ENCODE results near the gene NRXN3.

Gene NRXN3

DNA sequence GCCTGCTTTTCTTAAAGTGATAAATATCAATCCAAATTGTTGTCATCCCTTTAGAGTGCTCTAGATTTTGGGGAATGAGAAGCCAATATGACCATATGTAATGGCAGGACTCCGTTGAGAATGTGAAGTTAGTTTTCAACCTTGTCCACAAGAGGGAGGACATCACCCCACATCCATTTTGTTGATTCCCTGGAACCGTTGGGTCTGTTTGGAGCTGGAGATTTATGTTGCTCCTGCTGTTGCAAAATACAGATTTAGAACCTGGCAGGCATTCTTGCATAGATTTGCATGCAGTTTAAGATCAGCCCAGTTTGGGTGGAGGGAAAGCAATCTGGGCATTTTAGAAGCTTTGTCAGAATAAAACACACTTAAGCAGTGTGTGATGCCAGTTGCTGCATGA, 620.1 kb downstream of the NRXN3 start:
- DNase-seq: no peak

- no peak for DNase-seq
Measured at GRCh38 chr14:78798757-78799156, 628.6 kb downstream of the NRXN3 start.

DNA sequence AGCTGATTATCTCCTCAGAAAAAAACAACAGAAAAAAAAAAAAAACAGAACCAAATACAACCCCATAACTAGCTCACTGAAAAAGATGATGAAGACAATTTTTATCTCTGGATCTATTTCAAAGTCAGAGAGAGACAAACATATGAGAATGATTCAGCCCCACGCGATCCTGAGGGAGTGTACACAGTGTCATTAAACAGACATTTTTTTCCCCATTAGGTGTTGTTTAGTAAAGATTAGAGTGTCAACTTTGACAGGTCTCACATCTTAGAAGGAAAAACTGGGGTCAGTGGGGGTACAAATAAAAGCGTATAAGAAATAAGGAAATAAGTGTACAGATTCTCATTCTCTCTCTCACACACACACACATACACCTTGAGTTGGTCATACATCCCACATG, 635.4 kb downstream of the NRXN3 start:
- peak in 1 of 51 donors; percentile 19 for DNase-seq

DNA sequence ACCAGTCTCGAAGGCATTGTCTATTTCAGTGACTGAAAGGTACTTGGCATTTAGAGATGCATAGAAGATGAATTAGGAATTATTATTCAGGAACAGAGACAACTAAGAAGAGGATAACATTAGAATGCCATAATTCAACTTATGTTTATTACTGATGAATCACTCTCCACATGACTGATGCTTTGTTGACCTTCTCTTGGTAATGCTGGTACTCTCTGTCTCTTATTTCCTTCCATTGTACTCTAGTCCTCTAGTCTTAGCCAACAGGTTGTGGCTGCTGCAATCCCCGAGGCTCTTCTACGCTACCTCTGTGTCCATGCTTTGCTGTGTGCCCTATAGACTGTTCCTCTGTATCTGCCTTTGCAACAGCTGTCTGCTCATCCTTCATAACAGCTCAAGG, 652.9 kb downstream of the NRXN3 start:
- no peak for DNase-seq

DNA sequence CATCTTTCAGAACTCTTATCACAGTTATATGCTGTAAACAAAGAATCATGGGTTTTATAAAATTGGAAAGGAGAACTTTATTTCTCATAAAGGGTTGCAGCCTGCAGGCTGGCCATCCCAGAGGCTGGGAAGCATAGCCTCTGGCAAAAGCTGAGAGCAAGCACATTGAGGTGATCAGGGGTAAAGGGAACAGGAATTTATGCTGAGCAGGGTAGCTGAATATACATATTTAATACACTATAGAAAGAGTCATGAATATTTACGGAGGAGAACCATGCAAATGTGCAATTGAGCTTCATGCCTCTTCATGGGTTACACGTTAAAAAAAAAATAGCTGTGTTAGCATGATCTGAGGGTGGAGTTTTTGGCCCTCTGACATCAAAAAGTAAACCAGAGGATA, 653.3 kb downstream of the NRXN3 start:
- no peak for DNase-seq

GRCh38 chr14:78829274-78829673, 659.1 kb downstream of the NRXN3 start:
- DNase-seq: no peak

DNA sequence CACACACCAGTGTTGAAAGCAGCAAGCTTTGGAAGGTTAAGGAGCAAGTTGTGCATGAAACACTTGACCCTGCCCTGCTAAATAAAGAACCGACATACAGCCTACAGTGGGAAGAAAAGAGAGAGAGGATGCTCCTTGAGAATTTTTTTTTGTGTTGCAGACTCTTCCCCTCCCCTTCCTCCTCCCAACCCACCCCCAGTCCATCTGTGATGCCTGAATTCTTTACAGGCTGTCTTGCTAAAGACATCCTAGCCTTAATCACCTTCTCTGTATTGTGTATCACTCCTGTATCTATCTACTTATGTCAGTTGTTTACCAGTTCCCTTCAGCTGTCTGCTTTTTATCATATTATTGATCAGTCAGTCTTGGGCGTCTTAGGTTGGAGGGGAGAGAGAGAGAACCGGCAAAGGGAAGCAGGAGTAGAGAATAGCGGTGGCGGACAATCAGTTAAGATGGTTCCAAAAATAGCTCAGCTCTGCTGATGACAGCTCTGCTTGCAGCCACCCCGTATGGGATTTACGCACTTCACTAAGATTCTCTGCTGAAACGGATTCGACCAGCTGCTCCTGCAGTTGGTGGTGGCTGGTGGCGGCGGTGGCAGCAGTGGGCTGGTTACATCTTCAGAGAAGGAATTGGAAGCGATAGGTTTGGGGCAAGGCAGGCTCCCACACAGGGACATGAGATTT, 664.7 kb downstream of the NRXN3 start:
- DNase-seq: peak in 14 of 51 donors; percentile 1 to 49 (median 19)

- DNase-seq: no peak
Measured at GRCh38 chr14:78835909-78836308, 665.7 kb downstream of the NRXN3 start.

GRCh38 chr14:78836777-78837176, 666.6 kb downstream of the NRXN3 start:
- peak in 24 of 51 donors; percentile 1 to 57 (median 20) for DNase-seq

DNA sequence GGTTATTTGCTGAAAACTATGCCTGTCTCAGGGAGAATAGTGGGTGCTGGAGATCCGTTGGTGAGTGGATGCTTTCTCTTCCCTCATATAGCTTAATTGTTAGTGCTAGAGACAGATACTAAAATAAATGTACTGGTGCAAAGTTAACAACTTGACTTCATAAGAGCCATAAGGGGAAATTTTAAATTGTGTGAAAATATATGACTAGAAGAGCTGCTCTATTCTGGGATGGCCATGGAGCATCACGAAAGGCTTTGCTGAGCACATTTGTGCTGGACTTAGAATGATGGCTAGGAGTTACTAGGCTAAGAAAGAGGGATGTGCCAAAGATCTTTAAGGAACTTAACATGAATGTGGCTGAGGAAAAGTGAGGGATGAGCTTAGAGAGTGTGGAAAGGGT, 668.8 kb downstream of the NRXN3 start:
- no peak for DNase-seq

DNA sequence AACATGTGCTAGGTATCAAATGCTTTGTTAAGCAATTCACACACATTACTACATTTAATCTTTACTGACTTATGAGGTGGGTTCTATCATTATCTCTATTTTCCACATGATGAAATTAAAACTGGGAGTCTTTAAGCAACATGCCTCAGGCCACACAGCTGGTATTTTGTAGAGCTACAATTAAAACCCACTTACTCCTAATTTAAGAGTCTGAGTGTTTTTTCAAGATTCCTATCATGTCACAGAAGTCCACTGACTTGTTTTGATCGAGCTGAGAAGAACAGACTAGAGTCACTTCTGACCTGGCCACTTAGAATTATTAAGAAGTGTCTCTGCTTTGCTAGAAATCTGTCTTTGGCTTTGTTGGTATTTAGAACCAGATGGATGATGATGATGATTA, 670.7 kb downstream of the NRXN3 start:
- no peak for DNase-seq

DNA sequence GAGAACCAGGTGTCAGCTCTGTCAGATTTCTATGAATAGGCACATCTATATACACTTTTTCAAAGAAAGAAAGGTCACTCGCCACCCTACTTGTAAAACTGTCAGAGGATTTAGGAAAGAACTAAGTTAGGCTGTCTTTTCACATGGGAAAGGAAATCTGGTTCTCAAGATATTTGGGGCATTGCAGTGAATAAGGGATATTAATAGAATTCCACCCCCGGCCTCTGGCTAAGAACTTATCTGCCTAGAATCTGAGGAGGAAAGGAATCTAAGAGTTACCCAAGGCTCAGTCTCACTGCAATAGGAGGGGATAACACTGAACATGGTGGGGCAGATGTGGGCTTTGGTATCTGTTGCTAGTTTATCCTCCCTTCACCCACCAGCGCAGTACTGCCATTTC, 677.6 kb downstream of the NRXN3 start:
- DNase-seq: peak in 1 of 51 donors; percentile 30

GRCh38 chr14:78848234-78848820, 678.2 kb downstream of the NRXN3 start:
- DNase-seq: peak in 22 of 51 donors; percentile 1 to 44 (median 16)

DNA sequence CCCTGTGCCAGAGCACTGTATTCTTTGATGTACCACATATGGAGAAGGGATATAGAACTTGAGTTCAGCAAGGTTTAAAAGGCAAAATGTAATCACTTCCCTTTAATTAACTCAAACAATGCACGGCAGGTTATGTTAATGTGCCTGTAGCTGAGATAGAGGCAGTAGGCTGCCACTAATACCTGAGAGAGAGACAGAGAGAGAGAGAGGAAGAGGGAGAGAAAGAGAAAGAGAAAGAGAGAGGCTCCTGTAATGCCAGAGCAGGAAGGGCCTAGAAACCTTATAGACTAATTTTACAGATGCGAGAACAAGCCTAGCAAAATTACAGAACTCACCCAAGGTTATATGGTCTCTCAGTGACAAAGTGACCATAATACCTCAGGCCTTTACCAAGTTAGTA, 679.8 kb downstream of the NRXN3 start:
- DNase-seq: no peak

DNA sequence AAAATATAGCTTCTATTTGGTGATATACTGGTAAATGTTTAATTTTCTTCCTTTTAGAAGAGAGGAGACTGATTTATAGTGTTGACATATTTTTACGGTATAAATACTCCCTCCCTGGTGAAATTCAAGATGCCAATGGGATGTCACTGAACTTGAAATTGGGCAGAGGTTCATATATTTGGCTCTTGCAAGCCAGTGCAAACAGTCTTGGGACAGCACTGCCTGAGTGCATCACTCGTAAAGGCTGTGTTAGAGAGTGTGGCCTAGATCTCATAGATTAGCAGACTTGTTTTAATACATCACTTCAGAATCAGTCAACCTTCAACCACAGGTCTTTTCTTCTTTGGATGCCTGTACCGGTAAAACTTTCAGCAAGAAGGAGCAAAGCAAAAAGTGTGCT, 681.0 kb downstream of the NRXN3 start:
- DNase-seq: no peak

DNA sequence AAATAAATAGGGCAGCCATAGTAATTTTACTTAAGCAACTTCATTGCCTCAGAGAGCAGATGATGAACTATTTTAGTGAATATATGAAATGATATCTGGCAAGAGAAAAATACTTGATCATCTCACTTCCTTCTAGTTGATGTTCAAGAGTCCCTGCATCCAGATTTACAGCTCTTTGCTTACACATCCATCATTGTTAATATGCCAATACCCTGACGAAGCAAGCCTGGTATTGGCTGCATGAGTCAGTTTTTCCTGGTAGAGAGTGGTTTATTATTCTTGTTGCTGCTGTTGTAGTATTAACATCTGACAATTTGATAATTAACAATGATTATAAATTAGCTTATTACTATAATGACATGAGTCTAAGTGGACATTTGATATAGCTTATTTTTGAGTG, 681.9 kb downstream of the NRXN3 start:
- no peak for DNase-seq

DNA sequence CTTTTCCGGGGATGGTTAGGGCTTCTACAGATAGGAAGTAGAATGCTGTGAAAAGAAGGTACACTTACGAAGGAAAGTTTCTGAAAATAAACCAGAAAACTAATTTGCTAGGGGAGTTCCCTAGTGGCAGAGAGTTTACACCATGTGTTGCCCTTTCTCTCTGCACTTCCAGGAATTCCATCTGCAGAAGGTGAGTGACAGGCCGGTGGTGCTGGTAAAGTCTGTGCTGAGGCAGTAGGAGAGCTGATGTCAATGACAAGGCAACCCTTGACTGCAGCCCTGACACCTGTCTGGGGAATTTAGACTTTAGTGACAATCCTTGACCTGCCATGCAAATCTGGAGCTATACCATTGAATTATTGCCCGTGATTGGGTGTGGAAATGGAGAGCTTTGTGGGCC, 687.8 kb downstream of the NRXN3 start:
- DNase-seq: no peak

- DNase-seq: peak in 1 of 51 donors; percentile 18
Measured at GRCh38 chr14:78863143-78863542, 693.0 kb downstream of the NRXN3 start.

DNA sequence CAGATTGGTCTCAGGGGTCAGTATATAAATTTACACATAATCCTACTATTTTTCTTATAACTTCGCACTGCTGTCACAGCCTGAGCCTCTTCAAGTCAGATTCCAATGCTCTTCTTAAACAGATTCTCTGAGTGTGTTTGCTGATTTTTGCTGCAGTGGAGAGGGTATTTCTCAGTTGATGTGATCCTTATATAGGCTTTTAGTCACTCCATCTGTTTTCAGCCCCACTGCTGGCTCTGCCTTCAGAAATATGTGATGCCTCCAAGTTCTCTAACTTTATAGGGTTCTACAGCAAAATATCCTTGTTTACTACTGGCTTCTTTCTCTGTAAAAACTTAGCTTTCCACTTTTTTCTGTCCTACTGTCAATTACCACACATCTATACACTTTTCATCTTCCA, 702.7 kb downstream of the NRXN3 start:
- DNase-seq: no peak

- no peak for DNase-seq
Measured at GRCh38 chr14:78873581-78873980, 703.4 kb downstream of the NRXN3 start.

DNA sequence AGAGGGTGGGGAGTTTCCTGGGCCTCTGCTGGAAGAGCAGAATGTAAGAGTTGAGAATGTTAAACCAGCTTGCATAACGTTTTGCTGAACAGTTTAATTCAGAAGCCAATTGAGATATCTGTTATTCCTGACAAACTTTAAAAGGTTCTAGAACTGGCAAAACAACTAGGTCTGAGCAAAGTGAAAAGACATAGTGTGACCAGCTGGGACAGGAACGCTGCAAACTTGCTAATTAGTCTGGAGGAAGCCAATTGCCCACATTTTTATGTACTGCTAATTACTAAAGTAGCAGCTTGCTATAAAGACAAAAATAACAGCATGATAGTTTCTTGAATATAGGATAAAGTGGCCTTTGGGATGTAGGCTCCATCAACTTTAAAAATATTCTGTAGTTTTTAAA, 704.9 kb downstream of the NRXN3 start:
- DNase-seq: no peak

- no peak for DNase-seq
Measured at GRCh38 chr14:78885884-78886283, 715.7 kb downstream of the NRXN3 start.

- no peak for DNase-seq
Measured at GRCh38 chr14:78897443-78897842, 727.3 kb downstream of the NRXN3 start.

All from hypothalamus (tissue), 51 donors.